Right ventricle myocardium superior (tissue), 1 donor: ENCODE results near the gene CTPS1. TPM values are rescaled to one million over a fixed set of nuclear protein-coding genes. Genes with fewer than 3 reads are reported as not detected.

ENCODE experiments used
- ATAC-seq: fragments of 200-7000 bp; cut with Tn5 transposase; one replicate; pipeline ENCODE4 v1.9.1; 2020; ENCODE audit warnings: mild to moderate bottlenecking; ENCODE audit not compliant: poor library complexity
- DNase-seq: peaks from one replicate; pipeline ENCODE4 v3.0.0-alpha.2; 2020
- intact Hi-C: fragments of 100-400 bp; cut with DNase I; formaldehyde crosslinking; loops from one replicate; pipeline ENCODE4 v1.11.2; 2022
- total RNA-seq: library from RNA; stranded (reverse); fragmentation: NEBNext Ultra II Directional; extraction: Animal tissue kit (Norgen Biotek cat#: 25700); gene quantifications from one replicate; pipeline ENCODE4 v1.2.1, GENCODE V29; 2021
- donor health status: DM: no; HTN: yes; CAD: no; lungs with severe emphysema.

The CTPS1 gene
- total RNA-seq, 1 donor from 2014 or later: 7.2 TPM

DNA sequence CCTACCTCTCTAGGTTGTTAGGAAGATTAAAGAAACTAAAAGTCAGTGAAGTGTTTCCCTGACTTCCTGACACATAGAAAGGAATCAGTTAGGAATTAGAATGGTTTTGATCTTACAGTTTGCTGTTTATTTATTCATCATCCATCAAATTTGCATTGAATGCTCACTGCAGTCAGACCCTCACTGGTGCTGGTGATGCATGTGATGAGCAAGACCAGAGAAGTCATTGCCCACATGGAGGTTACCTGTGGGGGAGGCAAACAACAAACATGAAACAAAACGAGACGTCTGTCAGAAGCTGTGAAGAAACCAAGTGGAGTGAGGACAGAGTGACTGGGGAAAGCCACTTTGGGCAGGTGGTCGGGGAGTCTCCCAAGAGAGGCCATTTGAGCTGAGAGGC lies 6.4 kb downstream of the CTPS1 start:
- ATAC-seq (no peak), DNase-seq (no peak)
- intact Hi-C loops: no loop called here

DNA sequence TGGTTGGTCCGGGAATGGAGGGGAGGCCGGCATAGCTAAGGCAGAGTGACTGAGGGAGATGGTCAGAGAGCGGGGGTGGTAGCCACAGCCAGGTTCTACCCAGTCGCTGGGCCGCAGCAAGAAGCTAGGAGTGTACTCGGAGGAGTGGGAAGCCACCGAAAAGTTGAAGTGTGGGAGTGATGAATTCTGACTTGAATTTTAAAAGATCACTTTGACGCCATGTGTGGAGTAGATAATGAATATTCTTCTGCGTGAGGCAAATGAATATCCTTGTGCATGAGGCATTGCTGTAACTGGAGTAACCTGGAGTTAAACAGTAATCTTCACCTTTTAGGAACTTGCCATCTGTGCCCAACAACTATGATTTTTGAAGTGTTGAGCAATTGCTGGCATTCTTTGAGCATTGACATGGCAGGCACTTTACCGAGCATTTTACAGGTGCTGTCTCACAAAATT lies 6.9 kb downstream of the CTPS1 start:
- no peak for ATAC-seq
- DNase-seq: no peak
- intact Hi-C loops: no loop called here

DNA sequence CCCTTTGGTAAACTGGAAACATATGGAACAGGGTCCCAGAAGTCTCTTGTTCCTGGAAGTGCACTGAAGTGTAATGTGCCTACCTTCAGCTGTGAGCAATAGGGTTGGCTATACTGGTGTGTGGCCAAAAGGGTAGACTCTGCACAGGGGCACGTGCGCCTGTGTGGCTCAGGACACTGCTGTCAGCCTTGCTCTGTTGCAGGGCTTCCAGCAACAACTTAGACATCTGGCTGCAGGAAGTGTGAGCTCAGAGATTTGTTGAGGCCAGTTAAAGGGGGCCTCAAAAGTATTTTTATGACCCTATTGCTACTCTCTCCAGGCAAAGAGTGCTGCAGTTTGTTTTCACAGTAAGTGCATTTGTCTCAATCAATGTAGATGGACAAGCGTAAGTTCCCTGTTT lies 7.5 kb downstream of the CTPS1 start:
- intact Hi-C loops: no loop called here
- no peak for DNase-seq
- ATAC-seq: peak; percentile 62

DNA sequence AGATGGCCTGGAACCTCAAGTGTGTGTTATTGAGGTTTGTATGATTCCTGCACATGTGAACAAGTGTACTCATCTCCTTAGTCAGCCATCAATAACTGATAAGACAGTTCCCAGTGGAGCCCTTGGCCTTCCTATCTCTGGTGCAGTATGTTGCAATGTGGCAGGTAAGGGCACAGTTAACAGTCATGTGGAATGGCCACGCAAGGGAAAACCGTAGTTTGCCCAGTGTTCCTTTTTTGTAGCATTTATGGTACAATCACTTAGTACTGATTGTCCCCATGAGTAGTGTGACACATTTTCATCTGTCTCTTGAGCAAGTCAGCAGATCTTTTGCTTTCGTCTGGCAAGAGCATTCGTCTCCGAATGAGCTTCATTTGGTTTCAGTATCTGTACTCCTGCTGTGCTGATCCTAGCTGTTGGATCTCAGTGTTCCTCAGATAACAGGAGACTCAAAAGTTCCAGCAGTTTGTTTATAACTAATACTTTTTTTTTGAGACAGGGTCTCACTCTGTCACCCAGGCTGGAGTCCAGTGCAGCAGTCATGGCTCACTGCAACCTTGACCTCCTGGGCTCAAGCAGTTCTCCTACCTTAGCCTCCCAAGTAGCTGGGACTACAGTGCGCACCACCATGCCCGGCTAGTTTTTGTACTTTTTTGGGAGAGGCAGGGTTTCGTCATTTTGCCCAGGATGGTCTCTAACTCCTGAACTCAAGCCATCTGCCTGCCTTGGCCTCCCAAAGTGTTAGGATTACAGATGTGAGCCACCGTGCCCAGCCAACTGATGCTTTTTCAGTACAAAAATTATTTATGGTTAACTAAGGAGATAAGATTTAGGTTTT lies 8.2 kb downstream of the CTPS1 start:
- no peak for DNase-seq
- ATAC-seq: peak; percentile 50
- intact Hi-C loops: no loop called here

DNA sequence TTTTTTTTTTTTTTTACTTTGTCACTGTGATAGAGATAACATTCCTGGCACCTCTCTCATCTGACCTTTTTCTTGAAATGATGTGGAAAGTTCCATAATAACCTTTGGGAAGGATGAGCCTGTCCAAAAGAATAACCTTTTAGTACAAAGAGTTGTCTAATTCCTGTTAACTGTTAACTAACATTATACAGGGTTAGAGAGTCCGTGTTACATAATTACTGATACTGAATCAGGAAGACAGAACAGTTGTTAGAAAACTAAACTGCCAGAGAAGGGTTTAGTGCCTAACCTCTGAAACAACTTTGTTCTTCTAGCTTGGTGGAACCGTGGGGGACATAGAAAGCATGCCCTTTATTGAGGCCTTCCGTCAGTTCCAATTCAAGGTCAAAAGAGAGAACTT lies 8.8 kb downstream of the CTPS1 start:
- intact Hi-C loops: no loop called here
- ATAC-seq: no peak
- DNase-seq: no peak

DNA sequence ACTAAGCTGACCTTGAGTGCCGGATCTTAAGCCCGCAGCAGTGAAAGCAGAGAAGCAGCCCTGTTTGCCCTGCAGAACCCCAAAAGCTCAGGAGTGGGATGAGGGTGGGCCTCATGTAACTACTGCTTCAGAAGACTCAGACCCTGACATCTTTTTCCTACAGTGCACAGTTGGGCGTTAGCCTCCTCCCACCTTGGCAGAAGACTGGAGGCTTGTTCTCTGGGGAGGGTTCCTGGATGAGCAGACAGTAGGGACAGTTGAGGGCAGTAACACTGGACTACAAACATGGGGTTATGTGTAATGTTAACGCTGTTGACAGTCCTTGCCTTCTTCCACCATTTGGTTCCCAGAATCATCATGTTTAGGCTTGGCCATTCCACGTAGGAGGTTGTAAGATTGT lies 9.6 kb downstream of the CTPS1 start:
- intact Hi-C loops: no loop called here
- no peak for DNase-seq
- no peak for ATAC-seq

DNA sequence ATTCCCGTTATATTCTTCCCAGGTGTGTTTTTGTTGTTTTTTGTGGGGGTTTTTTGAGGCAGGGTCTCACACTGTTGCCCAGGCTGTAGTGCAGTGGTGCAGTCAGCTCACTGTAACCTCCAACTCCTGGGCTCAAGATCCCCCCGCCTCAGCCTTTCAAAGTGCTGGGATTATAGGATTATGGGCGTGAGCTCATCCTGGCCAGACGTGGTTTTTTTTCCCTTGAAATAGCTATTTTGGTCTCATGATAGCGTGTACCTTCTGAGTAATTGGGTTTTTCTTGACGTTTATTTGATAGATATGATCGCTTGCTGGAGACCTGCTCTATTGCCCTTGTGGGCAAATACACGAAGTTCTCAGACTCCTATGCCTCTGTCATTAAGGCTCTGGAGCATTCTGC lies 17.6 kb downstream of the CTPS1 start:
- intact Hi-C loops: no loop called here
- no peak for ATAC-seq
- no peak for DNase-seq

DNA sequence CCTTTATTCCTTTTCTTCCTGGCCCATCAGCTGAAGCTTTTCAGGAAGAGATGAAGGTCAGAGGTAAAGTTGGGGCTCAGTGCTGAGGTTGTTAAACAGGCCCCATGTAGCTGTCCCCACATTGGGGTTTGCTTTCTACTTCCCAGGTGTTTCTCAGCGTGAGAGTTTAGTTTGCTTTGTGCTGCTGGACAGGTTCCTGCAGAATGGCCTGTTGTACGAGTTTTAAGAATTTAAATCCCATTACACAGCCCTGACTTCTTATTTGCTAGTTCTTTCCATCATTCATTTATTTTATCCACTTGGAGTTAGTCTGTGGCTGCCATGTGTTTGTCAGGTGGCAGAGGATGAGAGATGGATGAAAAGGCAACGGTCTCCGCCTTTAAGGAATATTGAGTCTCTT lies 19.2 kb downstream of the CTPS1 start:
- intact Hi-C loops: no loop called here
- DNase-seq (no peak), ATAC-seq (no peak)

DNA sequence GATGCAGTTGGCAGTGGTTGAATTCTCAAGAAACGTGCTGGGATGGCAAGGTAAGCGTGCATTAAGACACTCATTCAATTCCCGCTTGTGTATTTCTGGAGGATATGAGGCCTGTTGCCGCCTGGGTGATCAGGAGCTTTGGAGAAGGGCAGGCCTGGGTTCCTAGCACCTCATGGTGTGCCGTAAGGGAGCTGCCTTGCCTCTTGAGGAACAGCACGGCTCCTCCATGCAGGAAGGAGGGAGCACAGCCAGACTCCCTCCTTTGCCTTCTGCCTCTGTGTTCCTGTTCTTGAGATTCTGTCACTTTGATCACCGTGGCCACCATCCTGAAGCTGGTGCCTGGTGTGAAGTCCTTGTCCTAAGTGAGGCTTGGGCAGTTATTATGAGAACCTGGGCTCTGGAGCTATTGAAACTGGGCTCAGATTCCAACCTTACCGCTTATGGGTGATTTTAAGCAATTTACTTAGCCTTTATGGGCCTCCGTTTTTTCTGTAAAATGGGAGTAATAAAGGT lies 23.7 kb downstream of the CTPS1 start:
- ATAC-seq: no peak
- intact Hi-C loops: no loop called here
- DNase-seq: no peak

DNA sequence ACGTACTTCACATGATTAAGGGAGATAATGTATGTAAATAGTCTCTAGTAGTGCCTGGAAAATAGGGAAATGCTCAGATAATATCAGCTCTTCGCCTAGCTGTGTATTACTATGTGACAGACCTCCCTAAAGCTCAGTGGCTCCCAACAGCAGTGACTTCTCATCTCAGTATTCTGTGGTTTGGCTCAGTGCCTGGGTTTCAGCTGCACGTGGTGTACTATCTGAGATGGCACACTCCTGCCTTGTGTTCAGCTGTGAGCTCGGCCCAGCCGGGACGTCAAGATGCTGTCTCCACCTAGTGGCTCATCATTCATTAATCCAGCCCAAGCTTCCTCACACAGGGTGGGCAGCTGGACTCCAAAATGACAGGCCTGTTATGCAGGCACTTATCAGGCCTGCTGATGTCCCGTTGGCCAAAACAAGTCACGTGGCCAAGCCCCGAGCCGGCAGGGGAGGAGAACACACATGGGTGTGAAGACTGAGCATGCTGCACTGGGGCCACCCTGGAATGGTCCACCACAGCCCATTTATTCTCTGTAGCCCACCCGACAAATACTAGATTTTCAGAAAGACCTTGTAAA lies 24.2 kb downstream of the CTPS1 start:
- DNase-seq (peak; percentile 94), ATAC-seq (peak; percentile 98)
- intact Hi-C loops: no loop called here

DNA sequence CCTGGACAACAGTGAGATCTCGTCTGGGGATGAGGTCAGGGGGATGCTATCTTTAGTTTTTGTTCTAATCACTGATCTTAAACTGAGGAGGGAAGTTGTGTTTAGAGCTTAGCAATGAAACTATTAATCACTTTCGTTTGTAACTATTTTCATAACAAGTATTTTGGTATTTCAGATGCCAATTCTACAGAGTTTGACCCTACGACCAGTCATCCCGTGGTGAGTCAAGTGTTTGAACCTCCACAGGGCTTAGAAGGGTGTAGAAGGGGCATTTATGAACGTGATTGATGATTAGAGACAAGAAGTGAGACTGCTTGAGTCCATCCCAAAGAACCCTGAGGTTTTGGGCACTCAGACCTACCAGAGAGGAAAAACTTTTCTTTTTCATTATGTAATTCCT lies 26.4 kb downstream of the CTPS1 start:
- DNase-seq (no peak), ATAC-seq (no peak)
- intact Hi-C loops: no loop called here

DNA sequence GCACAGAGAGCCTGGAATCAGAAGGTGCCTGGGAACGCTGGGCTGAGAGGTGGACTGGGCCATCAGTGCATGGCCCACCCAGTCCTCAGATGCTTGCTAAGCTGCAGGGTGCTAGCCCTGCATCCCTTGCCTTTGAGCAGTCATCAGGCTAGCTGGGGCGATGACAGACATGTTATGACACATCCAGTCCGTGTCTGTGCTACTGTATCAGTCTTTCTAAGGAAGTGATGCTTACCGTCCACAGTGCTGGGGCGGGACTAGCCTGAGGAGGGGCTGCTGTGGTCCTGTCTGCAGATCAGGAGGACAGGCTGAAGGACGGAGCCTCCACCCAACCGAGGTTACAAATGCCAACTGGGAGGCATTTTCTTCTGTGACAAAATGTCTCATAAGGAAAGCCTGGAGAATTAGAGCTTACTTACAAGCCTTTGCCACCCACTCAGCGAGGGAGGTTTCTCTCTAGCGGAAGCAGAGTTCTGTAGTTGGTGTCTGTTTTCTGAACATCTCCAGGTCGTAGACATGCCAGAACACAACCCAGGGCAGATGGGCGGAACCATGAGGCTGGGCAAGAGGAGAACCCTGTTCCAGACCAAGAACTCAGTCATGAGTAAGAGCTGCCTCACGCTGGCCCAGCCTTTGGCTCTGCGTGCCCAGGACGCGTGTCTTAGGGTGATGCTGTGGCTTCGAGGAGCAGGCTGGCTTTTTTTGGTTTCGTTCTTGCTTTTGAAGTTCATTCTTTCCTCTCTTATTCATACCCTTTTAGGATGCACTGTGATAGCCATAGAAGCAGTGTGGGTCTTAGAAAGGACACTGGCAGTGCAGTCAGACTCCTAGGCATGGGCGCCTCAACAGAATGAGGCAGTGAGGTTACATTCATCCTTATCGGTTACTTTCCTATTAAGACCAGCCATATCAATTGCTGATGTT lies 27.7 kb downstream of the CTPS1 start:
- intact Hi-C loops: no loop called here
- DNase-seq (no peak), ATAC-seq (no peak)

DNA sequence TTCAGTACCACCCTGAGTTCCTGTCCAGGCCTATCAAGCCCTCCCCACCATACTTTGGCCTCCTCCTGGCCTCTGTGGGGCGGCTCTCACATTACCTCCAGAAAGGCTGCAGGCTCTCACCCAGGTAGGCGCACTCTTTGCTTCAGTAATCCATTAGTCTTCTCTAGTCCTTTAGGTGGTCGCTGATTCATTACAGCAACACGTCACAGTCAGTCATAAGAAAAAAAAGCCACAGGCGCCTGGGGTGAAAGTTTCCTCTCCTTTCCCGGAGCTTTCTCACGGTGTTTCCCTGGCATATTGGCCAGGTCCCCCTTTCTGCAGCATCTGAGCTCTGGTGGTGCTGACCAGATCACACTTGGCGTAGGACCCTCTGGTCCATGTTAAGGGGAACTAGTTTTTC lies 30.0 kb downstream of the CTPS1 start:
- DNase-seq (no peak), ATAC-seq (no peak)
- intact Hi-C loops: no loop called here

DNA sequence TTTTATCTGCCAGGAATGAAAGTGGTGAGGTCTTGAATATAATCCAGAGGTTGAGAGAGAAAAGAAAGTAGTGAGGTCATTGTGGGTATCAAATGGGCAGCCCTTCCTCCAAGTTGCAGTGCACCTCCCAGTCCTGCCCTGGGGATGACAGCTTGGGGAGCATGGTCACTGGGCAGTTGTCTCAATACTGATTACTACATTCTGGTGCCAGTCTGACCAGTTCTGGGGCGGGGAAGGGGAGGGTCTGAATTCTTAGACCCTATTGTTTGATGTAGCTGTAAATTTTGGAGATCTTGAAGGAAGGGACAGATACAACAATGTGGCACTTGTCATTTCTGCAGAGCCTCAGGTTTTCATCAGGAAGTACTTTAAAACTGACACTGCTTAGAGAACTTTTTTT lies 30.8 kb downstream of the CTPS1 start:
- no peak for ATAC-seq
- intact Hi-C loops: no loop called here
- no peak for DNase-seq

DNA sequence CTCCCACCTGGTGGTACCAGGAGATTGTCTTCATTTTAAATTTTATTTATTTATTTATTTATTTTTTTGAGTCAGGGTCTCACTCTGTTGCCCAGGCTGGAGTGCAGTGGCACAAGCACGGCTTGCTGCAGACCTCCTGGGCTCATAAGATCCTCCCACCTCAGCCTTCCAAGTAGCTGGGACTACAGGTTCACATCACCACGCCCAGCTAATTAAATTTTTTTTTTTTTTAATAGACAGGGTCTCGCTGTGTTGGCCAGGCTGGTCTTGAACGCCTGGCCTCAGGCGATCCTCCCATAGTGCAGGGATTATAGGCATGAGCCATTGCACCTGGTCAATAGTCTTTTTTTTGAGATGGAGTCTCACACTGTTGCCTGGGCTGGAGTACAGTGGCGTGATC lies 33.5 kb downstream of the CTPS1 start:
- intact Hi-C loops: no loop called here
- ATAC-seq: no peak

DNA sequence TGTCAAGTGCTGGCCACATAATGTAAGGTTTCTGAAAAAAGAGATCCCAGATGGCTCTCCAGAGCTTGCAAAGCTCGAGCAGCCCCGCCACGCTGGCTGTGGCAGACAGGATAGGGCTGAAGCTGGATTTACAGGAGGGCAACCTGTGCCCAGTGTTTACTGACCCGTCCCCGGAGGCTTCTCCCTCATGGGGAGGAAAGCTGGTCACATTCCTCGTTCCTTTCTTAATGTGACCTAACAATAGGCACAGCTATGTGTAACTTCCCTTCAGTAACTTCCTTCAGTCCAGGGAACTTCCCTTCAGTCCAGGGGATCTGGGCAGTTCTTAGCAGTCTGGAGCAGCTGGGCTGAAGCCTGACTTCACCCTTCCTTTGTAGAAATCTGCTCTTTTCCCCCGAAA lies 34.3 kb downstream of the CTPS1 start:
- intact Hi-C loops: no loop called here
- peak; percentile 42 for ATAC-seq
- no peak for DNase-seq

More for the DNA sequence above, 33.5 kb downstream of the CTPS1 start:
- no peak for DNase-seq

DNA sequence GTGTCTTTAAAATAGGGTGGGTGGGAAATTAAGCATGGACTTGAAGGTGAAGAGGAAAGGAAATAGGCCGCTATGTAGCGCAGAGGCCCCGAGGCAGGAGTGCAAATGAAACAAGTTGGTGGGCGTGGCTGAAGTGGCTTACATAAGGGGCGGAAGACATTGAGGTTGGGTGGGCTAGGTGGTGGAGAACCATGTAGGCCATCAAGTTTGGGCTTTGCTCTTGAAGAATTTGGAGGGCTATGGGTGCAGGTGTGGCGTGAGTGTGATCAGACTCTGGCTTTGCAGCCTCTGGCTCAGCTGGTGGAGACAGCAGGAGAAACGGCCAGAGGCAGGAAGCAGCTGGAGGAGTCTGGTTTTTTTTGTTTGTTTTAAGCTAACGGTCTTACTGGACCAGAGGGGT lies 35.4 kb downstream of the CTPS1 start:
- intact Hi-C loops: no loop called here
- no peak for DNase-seq
- ATAC-seq: no peak

DNA sequence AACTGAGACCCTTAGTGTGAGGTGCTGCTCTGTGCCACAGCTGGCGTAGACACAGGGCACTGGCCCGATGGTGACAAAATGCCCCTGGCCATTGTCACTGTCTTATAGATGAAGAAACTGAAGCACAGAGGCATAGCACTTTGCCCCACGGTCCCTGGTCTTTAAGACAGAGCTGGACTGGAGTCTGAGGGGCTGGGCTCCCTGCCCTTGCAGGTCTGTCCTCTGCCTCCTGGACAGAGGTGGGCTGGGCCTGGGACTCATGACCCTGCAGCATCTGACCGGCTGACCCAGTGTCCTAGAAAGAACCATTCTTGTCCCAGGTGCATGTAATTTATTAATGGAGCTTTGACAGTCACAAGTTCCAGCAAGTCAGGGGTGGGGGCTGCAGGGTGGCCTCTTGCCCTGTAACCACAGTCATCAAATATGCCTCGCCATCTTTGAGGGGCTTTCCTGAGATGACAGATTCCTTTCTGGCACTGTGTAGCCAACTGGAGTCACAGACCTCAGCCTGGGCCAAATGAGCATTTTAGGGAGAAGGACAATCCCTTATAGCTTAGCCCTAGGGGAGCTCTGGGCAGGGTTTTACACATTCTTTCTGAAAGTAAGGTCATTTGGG lies 35.9 kb downstream of the CTPS1 start:
- no peak for DNase-seq
- no peak for ATAC-seq
- intact Hi-C loops: no loop called here

DNA sequence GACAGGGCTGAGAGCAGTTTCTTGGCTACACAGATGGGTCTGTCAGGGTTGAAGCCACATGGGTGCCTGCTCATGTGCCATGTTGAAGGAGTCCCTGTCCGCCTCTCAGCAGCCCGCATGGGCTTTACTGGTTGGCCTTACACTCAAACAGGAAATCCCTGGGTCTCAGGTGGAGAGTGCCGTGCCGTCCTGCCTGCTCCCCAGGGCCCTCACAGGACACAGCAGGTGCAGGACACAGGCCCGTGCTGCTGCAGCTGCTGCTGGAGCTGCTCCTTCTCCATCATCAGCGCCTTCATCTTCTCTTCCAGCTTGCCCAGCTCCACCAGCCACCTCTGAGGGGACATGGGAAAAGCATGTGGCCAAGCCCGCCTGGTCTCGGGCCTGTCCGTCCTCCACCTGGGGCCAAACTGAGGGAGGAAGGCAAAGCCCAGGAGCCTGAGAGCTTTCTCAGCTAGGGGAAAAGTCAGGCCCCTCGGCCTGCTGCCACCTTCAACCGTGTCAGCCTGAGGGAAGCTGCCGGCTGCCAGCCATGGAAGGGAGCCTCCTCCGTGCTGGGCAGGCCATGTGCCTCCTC lies 36.5 kb downstream of the CTPS1 start:
- DNase-seq (no peak), ATAC-seq (no peak)
- intact Hi-C loops: no loop called here
